HG02678 (cell line): ENCODE data around the gene ZBTB7C.

ENCODE experiments used
- ATAC-seq: cut with Tn5 transposase; IDR thresholded peaks from one replicate; pipeline ENCODE4 v1.9.1; 2021; ENCODE audit warnings: mild to moderate bottlenecking, moderate library complexity; ENCODE audit not compliant: unreplicated experiment

Gene ZBTB7C

DNA sequence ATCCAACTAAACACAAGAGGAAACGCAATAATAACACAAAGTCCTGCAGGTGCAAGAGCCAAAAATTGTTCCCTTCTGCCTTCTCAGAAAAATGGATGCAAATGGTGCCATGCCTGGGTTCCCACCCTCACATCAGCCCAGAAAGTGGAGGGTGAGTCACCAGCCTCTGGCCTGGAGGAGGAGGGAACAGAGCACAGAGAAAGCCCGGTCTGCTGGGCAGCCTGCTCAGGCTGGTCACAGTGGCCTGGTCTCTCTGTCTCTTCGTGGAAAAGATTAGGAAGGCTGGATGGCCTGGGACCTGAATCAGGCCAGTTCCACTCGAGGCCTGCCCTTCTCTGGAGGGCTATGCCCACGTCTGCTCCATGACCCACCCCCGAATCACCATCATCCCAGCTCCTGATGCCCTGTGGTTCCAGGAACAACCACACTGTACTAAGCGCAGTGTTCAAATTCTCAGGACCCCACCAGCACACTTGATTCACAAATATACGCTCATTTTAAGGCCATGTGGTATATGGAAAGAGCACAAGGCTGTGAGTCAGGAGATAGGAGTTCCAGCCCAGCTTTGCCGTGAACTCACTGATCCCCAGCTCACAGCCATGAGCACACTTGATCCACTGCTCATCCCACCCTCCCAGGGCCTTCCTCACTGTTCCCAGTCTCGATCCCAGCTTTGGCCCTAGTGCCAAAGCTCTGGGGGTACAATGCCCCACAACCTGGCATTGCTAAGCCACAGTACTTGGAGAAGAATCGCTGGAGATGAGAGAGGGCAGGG, 82.1 kb downstream of the ZBTB7C start:
- no peak for ATAC-seq

GRCh38 chr18:48325115-48325665, 84.0 kb downstream of the ZBTB7C start:
- no peak for ATAC-seq

GRCh38 chr18:48324651-48325050, 84.5 kb downstream of the ZBTB7C start:
- ATAC-seq: no peak

DNA sequence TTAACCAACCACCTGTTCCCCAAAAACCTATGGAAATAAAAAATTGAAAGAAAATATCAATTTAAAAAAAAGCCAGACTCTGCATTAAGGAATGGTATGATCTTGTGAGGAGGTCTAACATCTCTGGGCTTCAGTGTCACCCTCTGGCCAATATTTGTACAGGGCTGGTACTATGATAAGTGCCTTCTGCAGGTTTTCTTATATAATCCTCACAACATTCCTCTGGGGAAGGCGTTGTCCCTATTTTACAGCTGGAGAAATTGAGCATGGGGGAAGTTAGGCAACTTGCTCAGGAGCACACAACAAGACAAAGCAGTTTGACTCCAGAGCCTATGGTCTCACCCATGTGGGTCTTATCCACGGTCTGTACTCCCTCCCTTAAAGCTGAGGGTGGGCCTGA, 86.0 kb downstream of the ZBTB7C start:
- ATAC-seq: no peak

- ATAC-seq: no peak
These were observed 87.6 kb downstream of the ZBTB7C start for GRCh38 chr18:48321536-48321935.

- no peak for ATAC-seq
These were observed 88.1 kb downstream of the ZBTB7C start for GRCh38 chr18:48321121-48321520.

GRCh38 chr18:48320639-48320945, 88.6 kb downstream of the ZBTB7C start:
- no peak for ATAC-seq

- ATAC-seq: no peak
These were observed 89.2 kb downstream of the ZBTB7C start for GRCh38 chr18:48319801-48320638.

DNA sequence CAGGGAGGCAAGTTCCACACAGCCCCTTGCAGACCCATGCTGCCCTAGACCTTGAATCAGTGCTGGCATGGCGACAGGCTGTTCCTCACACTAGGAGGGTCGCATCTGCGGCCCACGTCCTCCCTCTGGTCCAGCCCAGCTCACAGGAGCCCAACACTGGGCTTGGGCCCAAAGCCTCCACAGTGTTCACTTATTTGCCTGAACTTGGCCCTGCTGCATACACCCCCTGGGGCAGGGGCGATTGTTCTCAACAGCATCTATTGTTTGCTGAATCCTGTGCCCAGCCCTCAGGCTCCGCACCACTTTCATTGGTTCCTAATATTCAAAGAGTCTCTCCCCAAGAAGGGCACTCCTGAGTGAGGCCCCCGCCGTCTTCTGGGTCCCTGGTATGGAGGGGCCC, 90.7 kb downstream of the ZBTB7C start:
- ATAC-seq: no peak

DNA sequence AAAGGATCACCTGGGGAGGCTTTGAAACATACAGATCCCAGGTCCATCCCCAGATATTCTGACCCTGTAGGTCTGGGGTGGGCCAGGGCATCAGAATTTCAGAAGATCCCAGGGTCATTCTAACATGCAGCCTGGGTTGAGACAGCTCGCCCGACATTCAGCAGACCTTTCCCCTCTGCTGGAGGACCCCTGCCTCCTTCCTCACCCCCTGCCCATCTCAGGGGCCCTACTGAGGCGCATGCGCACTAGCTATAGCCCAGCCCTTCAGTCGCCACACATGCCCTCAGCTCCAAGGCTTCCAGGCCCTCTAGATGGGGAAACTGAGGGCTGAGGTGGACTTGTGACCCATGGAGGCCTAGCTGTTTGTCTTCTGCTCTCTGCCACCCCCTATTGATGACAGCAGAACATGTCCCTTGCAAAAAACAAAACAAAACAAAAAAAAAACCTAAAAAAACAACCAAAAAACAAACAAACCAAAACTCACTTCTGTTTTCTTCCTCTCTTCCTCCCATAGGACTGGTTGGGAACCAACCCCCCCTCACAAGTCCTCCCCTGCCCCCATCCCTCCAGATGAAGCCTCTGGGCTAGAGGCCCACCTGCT, 91.3 kb downstream of the ZBTB7C start:
- no peak for ATAC-seq

DNA sequence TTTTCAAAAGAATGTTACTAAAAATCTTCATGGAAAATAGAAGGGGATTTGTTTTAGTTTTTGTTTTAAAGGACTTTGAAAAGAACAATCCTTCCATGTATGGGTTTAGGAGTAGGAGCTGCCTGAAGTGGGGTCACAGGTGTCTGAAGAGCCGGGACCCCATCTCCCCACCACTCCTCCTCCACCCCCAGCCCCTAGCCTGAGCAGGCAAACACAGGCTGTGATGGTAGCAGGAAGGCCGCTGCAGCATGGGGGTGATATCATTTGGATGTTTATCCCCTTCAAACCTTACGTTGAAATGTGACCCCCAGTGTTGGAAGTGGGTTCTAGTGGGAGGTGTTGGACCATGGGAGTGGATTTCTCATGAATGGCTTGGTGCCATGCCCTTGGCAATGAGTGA, 93.0 kb downstream of the ZBTB7C start:
- no peak for ATAC-seq

DNA sequence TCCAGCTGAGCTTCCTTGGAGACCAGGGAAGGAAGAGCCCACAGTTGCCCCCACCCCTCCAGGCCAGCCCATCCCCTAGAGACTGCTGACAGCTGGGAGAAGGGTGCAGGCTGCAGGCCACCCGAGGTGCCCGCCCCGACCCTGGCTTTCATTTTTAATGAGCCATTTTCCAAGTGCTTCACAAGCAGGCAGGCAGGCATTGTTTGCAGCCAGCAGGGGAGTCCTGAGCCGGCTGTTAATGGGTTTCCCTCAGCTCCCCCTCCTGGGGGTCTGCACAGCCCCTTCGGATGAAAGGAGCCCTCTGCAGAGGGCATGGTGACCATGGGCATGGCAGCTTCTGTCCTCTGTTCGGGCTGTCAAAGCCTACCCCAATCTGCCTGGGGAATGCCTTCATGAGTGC, 94.5 kb downstream of the ZBTB7C start:
- no peak for ATAC-seq

GRCh38 chr18:48313792-48314191, 95.4 kb downstream of the ZBTB7C start:
- ATAC-seq: no peak

GRCh38 chr18:48312066-48312465, 97.1 kb downstream of the ZBTB7C start:
- no peak for ATAC-seq

- no peak for ATAC-seq
These were observed 98.2 kb downstream of the ZBTB7C start for GRCh38 chr18:48310999-48311398.

- ATAC-seq: no peak
These were observed 98.8 kb downstream of the ZBTB7C start for GRCh38 chr18:48310353-48310752.

DNA sequence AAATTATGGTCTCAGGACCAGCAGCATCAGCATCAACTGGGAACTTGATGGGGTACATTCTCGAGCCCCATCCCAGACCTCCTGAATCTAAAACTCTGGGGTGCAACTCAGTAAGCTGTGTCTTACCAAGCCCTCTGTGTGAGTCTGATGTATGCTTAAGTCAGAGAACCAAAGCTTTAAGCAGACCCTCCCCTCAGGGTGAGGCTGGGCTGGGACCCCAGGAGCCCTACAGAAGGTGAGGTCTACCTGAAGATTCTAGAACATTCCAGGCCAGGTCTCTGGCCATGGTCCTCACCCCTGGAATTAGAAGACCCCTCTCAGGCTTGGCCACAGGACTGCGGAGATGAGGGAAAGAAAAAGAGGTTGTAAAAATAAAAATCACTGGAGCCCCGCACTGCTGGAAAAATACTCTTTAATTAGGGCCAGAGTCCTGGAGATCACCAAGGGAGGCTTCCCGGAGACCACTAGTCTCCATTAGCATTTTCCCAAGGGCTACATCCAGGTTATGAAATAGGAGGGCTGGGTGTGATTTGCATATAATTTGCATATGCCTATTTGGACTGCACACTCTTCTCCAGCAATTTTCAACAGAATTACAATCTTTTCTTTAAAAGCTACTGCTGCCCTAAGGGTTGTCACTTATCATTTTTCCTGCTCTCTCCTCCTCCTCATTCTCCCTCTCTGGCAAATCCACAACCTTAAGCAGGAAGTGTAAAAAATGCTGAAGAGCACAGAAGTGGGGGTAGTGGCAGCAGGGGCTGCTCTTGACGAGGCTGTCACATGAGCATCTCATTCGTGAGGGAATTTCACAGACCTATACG, 100.2 kb downstream of the ZBTB7C start:
- ATAC-seq: no peak

DNA sequence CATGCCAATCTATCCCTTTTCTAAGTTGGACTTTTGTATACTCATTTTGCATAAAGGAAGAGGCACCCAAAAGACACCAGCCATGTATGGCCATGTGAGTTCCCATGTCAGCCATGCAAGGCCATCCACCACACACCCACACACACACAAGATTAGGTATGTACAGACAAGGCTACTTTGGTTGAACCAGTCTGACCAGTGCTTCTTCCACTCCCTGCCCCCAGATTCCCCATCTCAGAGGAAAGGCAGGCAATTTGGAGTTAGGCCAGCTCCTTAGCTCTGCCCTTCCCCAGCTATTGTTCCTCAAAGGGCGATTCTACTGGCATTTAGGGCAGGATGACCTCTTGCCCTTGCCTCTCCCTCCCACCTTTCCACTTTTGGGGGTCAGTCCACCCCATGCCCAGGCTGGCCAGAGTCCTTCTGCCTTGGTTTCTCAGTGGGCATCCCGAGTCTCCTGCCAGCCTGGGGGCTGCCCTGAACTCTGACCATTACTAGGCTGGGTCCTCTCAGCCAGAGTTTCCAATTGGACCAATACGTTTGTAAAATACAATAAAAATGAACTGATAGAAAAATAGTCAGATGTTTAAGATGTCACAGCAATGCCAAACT, 101.1 kb downstream of the ZBTB7C start:
- no peak for ATAC-seq

DNA sequence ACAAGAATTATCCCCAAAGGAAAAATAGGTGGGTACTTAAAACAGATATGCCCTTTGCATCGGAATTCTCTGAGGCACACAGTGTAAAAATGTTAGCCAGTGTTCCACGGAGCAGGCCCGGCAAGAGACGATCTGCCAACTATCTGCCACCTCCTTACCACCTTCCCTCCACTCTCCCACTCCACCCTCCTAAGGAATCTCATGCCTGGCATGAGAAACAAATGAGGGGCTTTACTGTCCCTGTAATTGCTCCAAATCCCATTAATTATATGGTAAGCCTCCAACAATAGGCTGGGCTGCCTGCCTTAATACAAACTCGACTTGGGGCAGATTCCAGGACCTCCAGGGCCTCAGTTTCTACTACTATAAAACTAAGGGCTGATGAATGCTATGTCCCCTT, 102.3 kb downstream of the ZBTB7C start:
- no peak for ATAC-seq

GRCh38 chr18:48304906-48305693, 104.1 kb downstream of the ZBTB7C start:
- ATAC-seq: no peak
